Hepatocyte (in vitro differentiated cells): ENCODE measurements around the gene ALDH4A1.

ENCODE experiments used
- CTCF ChIP-seq: fragments of 200-600 bp; sonication (generic); IDR thresholded peaks from 2 replicates; pipeline ENCODE4 v1.5.1; 2016; ENCODE audit warnings: antibody characterized with exemption, mild to moderate bottlenecking; ENCODE audit not compliant: poor library complexity
- EZH2phosphoT487 ChIP-seq: fragments of 200-600 bp; sonication (generic); IDR thresholded peaks from one replicate; pipeline ENCODE4 v1.6.1; 2018; ENCODE audit warnings: antibody characterized with exemption, mild to moderate bottlenecking, low read depth, moderate library complexity; ENCODE audit not compliant: unreplicated experiment, severe bottlenecking

- TF ChIP-seq CTCF: no peak
- TF ChIP-seq EZH2phosphoT487: no peak
Measured at GRCh38 chr1:18942340-18942739, 40.0 kb upstream of the ALDH4A1 start.
